ENCODE measurements around the gene NAGLU.
A peak's percentile ranks its signal among the peaks of the same experiment; 100 is the strongest.

Gene NAGLU

GRCh38 chr17:42521036-42521435 is 15.0 kb upstream of the NAGLU start:
- no peaks in the 10 kb centered on the region for H3K79me2 ChIP-seq (ENCODE audit: control insufficient read depth, insufficient read depth, low read length, unreplicated experiment)
- H3K4me1 ChIP-seq (ENCODE audit: control insufficient read depth, insufficient read depth, low read length, unreplicated experiment) = peaks cover 61% of the 10 kb centered on the region
- peak overlapping the region; percentile 18; the same call in 1 of the 2 replicates for H3K4me3 ChIP-seq (ENCODE audit: low read depth, low read length)
- H2AFZ ChIP-seq (ENCODE audit: low read length, unreplicated experiment) = no peak overlapping the region
- H3K36me3 ChIP-seq (ENCODE audit: insufficient read depth, low read length) = no peaks in the 10 kb centered on the region
- peak overlapping the region; percentile 99 for H3K27ac ChIP-seq (ENCODE audit: low read depth, low read length)
- H3K27me3 ChIP-seq (ENCODE audit: insufficient read depth, low read length) = no peaks in the 10 kb centered on the region

- H3K27me3 ChIP-seq (ENCODE audit: insufficient read depth, low read length) = no peaks in the 10 kb centered on the region
- peaks cover 66% of the 10 kb centered on the region for H3K4me1 ChIP-seq (ENCODE audit: control insufficient read depth, insufficient read depth, low read length, unreplicated experiment)
- no peaks in the 10 kb centered on the region for H3K36me3 ChIP-seq (ENCODE audit: insufficient read depth, low read length)
- H3K27ac ChIP-seq (ENCODE audit: low read depth, low read length) = peak overlapping the region; percentile 99
- H3K79me2 ChIP-seq (ENCODE audit: control insufficient read depth, insufficient read depth, low read length, unreplicated experiment) = no peaks in the 10 kb centered on the region
- H3K4me3 ChIP-seq (ENCODE audit: low read depth, low read length) = no peak overlapping the region
- H2AFZ ChIP-seq (ENCODE audit: low read length, unreplicated experiment) = no peak overlapping the region
These were observed 14.3 kb upstream of the NAGLU start for GRCh38 chr17:42521666-42522262.

GRCh38 chr17:42522263-42522790 is 13.7 kb upstream of the NAGLU start:
- H3K4me3 ChIP-seq (ENCODE audit: low read depth, low read length) = no peak overlapping the region
- peaks cover 67% of the 10 kb centered on the region for H3K4me1 ChIP-seq (ENCODE audit: control insufficient read depth, insufficient read depth, low read length, unreplicated experiment)
- H3K79me2 ChIP-seq (ENCODE audit: control insufficient read depth, insufficient read depth, low read length, unreplicated experiment) = no peaks in the 10 kb centered on the region
- H3K27me3 ChIP-seq (ENCODE audit: insufficient read depth, low read length) = no peaks in the 10 kb centered on the region
- H2AFZ ChIP-seq (ENCODE audit: low read length, unreplicated experiment) = no peak overlapping the region
- peak overlapping the region; percentile 99 for H3K27ac ChIP-seq (ENCODE audit: low read depth, low read length)
- no peaks in the 10 kb centered on the region for H3K36me3 ChIP-seq (ENCODE audit: insufficient read depth, low read length)

GRCh38 chr17:42522798-42523278 is 13.2 kb upstream of the NAGLU start:
- Histone ChIP-seq H3K79me2 (ENCODE audit: control insufficient read depth, insufficient read depth, low read length, unreplicated experiment) (no peaks in the 10 kb centered on the region), H3K27ac (ENCODE audit: low read depth, low read length) (peak overlapping the region; percentile 99; the same call in 1 of the 2 replicates), H3K4me3 (ENCODE audit: low read depth, low read length) (no peak overlapping the region), H3K27me3 (ENCODE audit: insufficient read depth, low read length) (no peaks in the 10 kb centered on the region), H2AFZ (ENCODE audit: low read length, unreplicated experiment) (no peak overlapping the region), H3K4me1 (ENCODE audit: control insufficient read depth, insufficient read depth, low read length, unreplicated experiment) (peaks cover 63% of the 10 kb centered on the region), H3K36me3 (ENCODE audit: insufficient read depth, low read length) (no peaks in the 10 kb centered on the region)

GRCh38 chr17:42525221-42525620 is 10.8 kb upstream of the NAGLU start:
- Histone ChIP-seq H3K79me2 (ENCODE audit: control insufficient read depth, insufficient read depth, low read length, unreplicated experiment) (no peaks in the 10 kb centered on the region), H3K27me3 (ENCODE audit: insufficient read depth, low read length) (no peaks in the 10 kb centered on the region), H3K4me3 (ENCODE audit: low read depth, low read length) (no peak overlapping the region), H3K36me3 (ENCODE audit: insufficient read depth, low read length) (no peaks in the 10 kb centered on the region), H2AFZ (ENCODE audit: low read length, unreplicated experiment) (no peak overlapping the region), H3K4me1 (ENCODE audit: control insufficient read depth, insufficient read depth, low read length, unreplicated experiment) (peaks cover 40% of the 10 kb centered on the region), H3K27ac (ENCODE audit: low read depth, low read length) (peak overlapping the region; percentile 2; the same call in 1 of the 2 replicates)

GRCh38 chr17:42526031-42526444 is 10.0 kb upstream of the NAGLU start:
- peak overlapping the region; percentile 11 for H3K27ac ChIP-seq (ENCODE audit: low read depth, low read length)

GRCh38 chr17:42527932-42528331 is 8.1 kb upstream of the NAGLU start:
- H3K4me1 ChIP-seq (ENCODE audit: control insufficient read depth, insufficient read depth, low read length, unreplicated experiment) = peaks cover 16% of the 10 kb centered on the region
- H3K79me2 ChIP-seq (ENCODE audit: control insufficient read depth, insufficient read depth, low read length, unreplicated experiment) = no peaks in the 10 kb centered on the region
- H3K27me3 ChIP-seq (ENCODE audit: insufficient read depth, low read length) = no peaks in the 10 kb centered on the region
- no peak overlapping the region for H2AFZ ChIP-seq (ENCODE audit: low read length, unreplicated experiment)
- no peak overlapping the region for H3K4me3 ChIP-seq (ENCODE audit: low read depth, low read length)
- no peaks in the 10 kb centered on the region for H3K36me3 ChIP-seq (ENCODE audit: insufficient read depth, low read length)
- no peak overlapping the region for H3K27ac ChIP-seq (ENCODE audit: low read depth, low read length)

More at GRCh38 chr17:42526031-42526444, 10.0 kb upstream of the NAGLU start:
- H3K4me3 ChIP-seq (ENCODE audit: low read depth, low read length) = no peak overlapping the region
- H3K79me2 ChIP-seq (ENCODE audit: control insufficient read depth, insufficient read depth, low read length, unreplicated experiment) = no peaks in the 10 kb centered on the region
- peaks cover 32% of the 10 kb centered on the region for H3K4me1 ChIP-seq (ENCODE audit: control insufficient read depth, insufficient read depth, low read length, unreplicated experiment)
- H3K27me3 ChIP-seq (ENCODE audit: insufficient read depth, low read length) = no peaks in the 10 kb centered on the region
- H2AFZ ChIP-seq (ENCODE audit: low read length, unreplicated experiment) = no peak overlapping the region
- no peaks in the 10 kb centered on the region for H3K36me3 ChIP-seq (ENCODE audit: insufficient read depth, low read length)

- Histone ChIP-seq H3K27me3 (ENCODE audit: insufficient read depth, low read length) (no peaks in the 10 kb centered on the region), H3K4me3 (ENCODE audit: low read depth, low read length) (no peak overlapping the region), H3K36me3 (ENCODE audit: insufficient read depth, low read length) (no peaks in the 10 kb centered on the region), H3K79me2 (ENCODE audit: control insufficient read depth, insufficient read depth, low read length, unreplicated experiment) (no peaks in the 10 kb centered on the region), H3K4me1 (ENCODE audit: control insufficient read depth, insufficient read depth, low read length, unreplicated experiment) (peaks cover 16% of the 10 kb centered on the region), H3K27ac (ENCODE audit: low read depth, low read length) (no peak overlapping the region), H2AFZ (ENCODE audit: low read length, unreplicated experiment) (no peak overlapping the region)
These were observed 7.0 kb upstream of the NAGLU start for GRCh38 chr17:42529061-42529460.

- Histone ChIP-seq H3K4me1 (ENCODE audit: control insufficient read depth, insufficient read depth, low read length, unreplicated experiment) (peaks cover 16% of the 10 kb centered on the region), H2AFZ (ENCODE audit: low read length, unreplicated experiment) (no peak overlapping the region), H3K27ac (ENCODE audit: low read depth, low read length) (no peak overlapping the region)
These were observed 5.0 kb upstream of the NAGLU start for GRCh38 chr17:42530952-42531454.

GRCh38 chr17:42531455-42532354 is 4.3 kb upstream of the NAGLU start:
- Histone ChIP-seq H3K27ac (ENCODE audit: low read depth, low read length) (no peak overlapping the region), H2AFZ (ENCODE audit: low read length, unreplicated experiment) (peak overlapping the region; percentile 48)

More at GRCh38 chr17:42530952-42531454, 5.0 kb upstream of the NAGLU start:
- H3K4me3 ChIP-seq (ENCODE audit: low read depth, low read length) = no peak overlapping the region
- no peaks in the 10 kb centered on the region for H3K36me3 ChIP-seq (ENCODE audit: insufficient read depth, low read length)
- H3K79me2 ChIP-seq (ENCODE audit: control insufficient read depth, insufficient read depth, low read length, unreplicated experiment) = no peaks in the 10 kb centered on the region
- no peaks in the 10 kb centered on the region for H3K27me3 ChIP-seq (ENCODE audit: insufficient read depth, low read length)

More at GRCh38 chr17:42531455-42532354, 4.3 kb upstream of the NAGLU start:
- Histone ChIP-seq H3K4me1 (ENCODE audit: control insufficient read depth, insufficient read depth, low read length, unreplicated experiment) (peaks cover 10% of the 10 kb centered on the region), H3K36me3 (ENCODE audit: insufficient read depth, low read length) (no peaks in the 10 kb centered on the region), H3K79me2 (ENCODE audit: control insufficient read depth, insufficient read depth, low read length, unreplicated experiment) (peaks cover 3% of the 10 kb centered on the region), H3K4me3 (ENCODE audit: low read depth, low read length) (peak overlapping the region; percentile 78), H3K27me3 (ENCODE audit: insufficient read depth, low read length) (no peaks in the 10 kb centered on the region)
